Suprapubic skin (tissue), 4 donors: ENCODE measurements around the gene ZRANB2. TPM values are rescaled to one million over a fixed set of nuclear protein-coding genes. Genes with fewer than 3 reads are reported as not detected.

Experiments
- DNase-seq, 2 donors: peaks; one replicate each; pipeline ENCODE4 v3.0.0-alpha.2; 2019; ENCODE audit warnings: low spot score in 2 of 2
- H3K27ac ChIP-seq: fragments of 200-600 bp; sonication (generic); one replicate; pipeline ENCODE4 v1.5.1; 2019
- H3K27me3 ChIP-seq: fragments of 200-600 bp; sonication (generic); one replicate; pipeline ENCODE4 v1.5.1; 2019
- H3K36me3 ChIP-seq: fragments of 200-600 bp; sonication (generic); one replicate; pipeline ENCODE4 v1.5.1; 2019
- H3K4me1 ChIP-seq: fragments of 200-600 bp; sonication (generic); one replicate; pipeline ENCODE4 v1.5.1; 2019
- H3K4me3 ChIP-seq: fragments of 200-600 bp; sonication (generic); one replicate; pipeline ENCODE4 v1.5.1; 2019; ENCODE audit warnings: mild to moderate bottlenecking
- H3K9me3 ChIP-seq: fragments of 200-600 bp; sonication (generic); one replicate; pipeline ENCODE4 v1.5.1; 2019
- EP300 ChIP-seq: sonication (generic); formaldehyde crosslinking; IDR thresholded peaks from one replicate; pipeline ENCODE4 v1.6.1; 2017; ENCODE audit warnings: antibody characterized with exemption
- POLR2A ChIP-seq, 2 donors: fragments of 450-650 bp; IDR thresholded peaks; one replicate each; pipeline ENCODE4 v1.6.1; 2017; ENCODE audit warnings: antibody characterized with exemption in 2 of 2, mild to moderate bottlenecking in 2 of 2, moderate library complexity in 2 of 2
- POLR2AphosphoS5 ChIP-seq, 3 donors: sonication (generic); formaldehyde crosslinking; IDR thresholded peaks; one replicate each; pipeline ENCODE4 v1.6.1; 2017; ENCODE audit warnings: antibody characterized with exemption in 3 of 3
- WGBS: methylation state at CpG from one replicate; pipeline ENCODE4 v1.1.5; 2018; 5-methylcytosine and 5-hydroxymethylcytosine counted together
- total RNA-seq, 4 donors: library from RNA; depleted of rRNA; stranded (reverse); fragments of >200 nt; gene quantifications; one replicate each; pipeline ENCODE4 v1.1.0, GENCODE V29; 2016
- TF ChIP-seq, protein P1 (sequence below), 2 donors: fragments of 200-600 bp in 1 of 2; fragments of 450-650 bp in 1 of 2; sonication (generic) in 1 of 2; IDR thresholded peaks; one replicate each; pipeline ENCODE4 v1.5.1; 2016 to 2019; ENCODE audit warnings: antibody characterized with exemption in 2 of 2, mild to moderate bottlenecking in 1 of 2, moderate library complexity in 1 of 2

The ZRANB2 gene
- total RNA-seq, 4 donors from 2014 or later, result 37.4 to 164 (median 49.0) TPM

DNA sequence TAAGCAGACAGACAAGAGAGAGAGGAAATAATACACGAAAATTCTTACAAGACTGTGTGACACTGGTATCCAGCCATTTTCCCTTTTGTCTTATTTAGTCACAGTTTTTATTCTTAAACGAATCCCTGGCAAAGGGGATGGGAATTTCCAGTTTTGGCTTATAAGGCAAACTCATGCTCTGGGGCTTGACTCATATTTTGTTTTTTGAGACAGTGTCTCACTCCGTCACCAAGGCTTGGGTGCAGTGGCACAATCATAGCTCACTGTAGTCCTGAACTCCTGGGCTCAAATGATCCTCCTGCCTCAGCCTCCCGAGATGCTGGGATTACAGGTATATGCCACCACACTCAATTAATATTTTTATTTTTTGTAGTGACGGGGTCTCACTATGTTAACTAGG lies 65.1 kb downstream of the ZRANB2 start:
- Histone ChIP-seq H3K9me3 (no peaks in the 10 kb centered on the region), H3K27me3 (no peaks in the 10 kb centered on the region), H3K4me3 (no peak overlapping the region), H3K36me3 (no peaks in the 10 kb centered on the region), H3K27ac (no peak overlapping the region), H3K4me1 (peaks cover 20% of the 10 kb centered on the region)
- no peak for DNase-seq
- TF ChIP-seq, protein P1, sequence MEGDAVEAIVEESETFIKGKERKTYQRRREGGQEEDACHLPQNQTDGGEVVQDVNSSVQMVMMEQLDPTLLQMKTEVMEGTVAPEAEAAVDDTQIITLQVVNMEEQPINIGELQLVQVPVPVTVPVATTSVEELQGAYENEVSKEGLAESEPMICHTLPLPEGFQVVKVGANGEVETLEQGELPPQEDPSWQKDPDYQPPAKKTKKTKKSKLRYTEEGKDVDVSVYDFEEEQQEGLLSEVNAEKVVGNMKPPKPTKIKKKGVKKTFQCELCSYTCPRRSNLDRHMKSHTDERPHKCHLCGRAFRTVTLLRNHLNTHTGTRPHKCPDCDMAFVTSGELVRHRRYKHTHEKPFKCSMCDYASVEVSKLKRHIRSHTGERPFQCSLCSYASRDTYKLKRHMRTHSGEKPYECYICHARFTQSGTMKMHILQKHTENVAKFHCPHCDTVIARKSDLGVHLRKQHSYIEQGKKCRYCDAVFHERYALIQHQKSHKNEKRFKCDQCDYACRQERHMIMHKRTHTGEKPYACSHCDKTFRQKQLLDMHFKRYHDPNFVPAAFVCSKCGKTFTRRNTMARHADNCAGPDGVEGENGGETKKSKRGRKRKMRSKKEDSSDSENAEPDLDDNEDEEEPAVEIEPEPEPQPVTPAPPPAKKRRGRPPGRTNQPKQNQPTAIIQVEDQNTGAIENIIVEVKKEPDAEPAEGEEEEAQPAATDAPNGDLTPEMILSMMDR (IDR thresholded peaks at IDR 0.05), result no peak
- TF ChIP-seq EP300 (no peak), POLR2A (IDR thresholded peaks at IDR 0.05) (no peak), POLR2AphosphoS5 (IDR thresholded peaks at IDR 0.05) (no peak)
- WGBS, result 60% methylated on average over 5 of the region's 5 CpGs

DNA sequence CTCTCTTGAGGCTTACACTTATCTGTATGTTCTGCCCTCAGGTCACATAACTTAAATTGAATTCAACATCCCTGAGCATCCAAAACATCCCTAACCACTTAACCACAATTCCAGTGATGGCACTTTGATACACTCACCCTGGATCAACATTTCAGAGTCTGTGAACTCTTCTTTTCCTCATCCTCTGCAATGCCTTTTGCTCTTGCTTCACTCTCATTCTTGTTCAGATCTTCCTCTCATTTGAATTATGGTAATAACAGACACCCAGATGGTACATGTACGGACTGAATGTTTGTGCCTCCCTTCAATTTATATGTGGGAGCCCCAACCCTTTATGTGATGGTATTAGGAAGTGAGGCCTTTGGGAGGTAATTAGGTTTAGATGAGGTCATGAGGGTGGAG lies 66.7 kb downstream of the ZRANB2 start:
- no peak for DNase-seq
- no peak for TF ChIP-seq POLR2AphosphoS5 (IDR thresholded peaks at IDR 0.05)
- no peak for TF ChIP-seq EP300
- TF ChIP-seq, protein P1 (IDR thresholded peaks at IDR 0.05), result no peak
- no peak for TF ChIP-seq POLR2A (IDR thresholded peaks at IDR 0.05)
- peaks cover 10% of the 10 kb centered on the region for H3K4me1 ChIP-seq
- H3K27ac ChIP-seq, result no peak overlapping the region
- no peaks in the 10 kb centered on the region for H3K27me3 ChIP-seq
- H3K9me3 ChIP-seq, result no peaks in the 10 kb centered on the region
- WGBS, result 90% methylated on average over 1 of the region's 1 CpG
- H3K36me3 ChIP-seq, result no peaks in the 10 kb centered on the region
- H3K4me3 ChIP-seq, result no peak overlapping the region

Other genes with a start within 250 kb of the ZRANB2 start
- 10 to 100 TPM; 23.1 to 60.8 (median 48.8) TPM for gene PTGER3, start 33.2 kb downstream of the ZRANB2 start, total RNA-seq